Posterior vena cava (tissue), 2 donors: ENCODE data around the gene CNDP1. TPM values are rescaled to one million over a fixed set of nuclear protein-coding genes. Genes with fewer than 3 reads are reported as not detected.
A peak's percentile ranks its signal among the peaks of the same experiment; 100 is the strongest.
"Not testable (repeated sequence)": the region's sequence is repeated elsewhere in the genome, so short reads cannot be mapped to it uniquely, and the experiment has no call there.

Experiments used
- DNase-seq: peaks from one replicate; pipeline ENCODE4 v3.0.0-alpha.2; 2020; ENCODE audit warnings: low spot score
- intact Hi-C, 2 donors: fragments of 100-400 bp; cut with DNase I; formaldehyde crosslinking; loops; one replicate each; pipeline versions ENCODE4 v1.14.1 to v1.14.2; 2022 to 2023
- long read RNA-seq, 2 donors: library from polyadenylated mRNA; unstranded; transcript quantifications; one replicate each; pipeline ENCODE4 v2.0.0, GENCODE V29; 2020 to 2021
- total RNA-seq, 2 donors: library from RNA; stranded (reverse); fragmentation: NEBNext Ultra II Directional; extraction: Animal tissue kit (Norgen Biotek cat#: 25700); gene quantifications; one replicate each; pipeline ENCODE4 v1.2.1, GENCODE V29; 2021
- donor health status: DM: yes; HTN: yes; CAD: no.
- donor health status: DM: yes; HTN: yes; CAD: no.

CNDP1 gene, protein sequence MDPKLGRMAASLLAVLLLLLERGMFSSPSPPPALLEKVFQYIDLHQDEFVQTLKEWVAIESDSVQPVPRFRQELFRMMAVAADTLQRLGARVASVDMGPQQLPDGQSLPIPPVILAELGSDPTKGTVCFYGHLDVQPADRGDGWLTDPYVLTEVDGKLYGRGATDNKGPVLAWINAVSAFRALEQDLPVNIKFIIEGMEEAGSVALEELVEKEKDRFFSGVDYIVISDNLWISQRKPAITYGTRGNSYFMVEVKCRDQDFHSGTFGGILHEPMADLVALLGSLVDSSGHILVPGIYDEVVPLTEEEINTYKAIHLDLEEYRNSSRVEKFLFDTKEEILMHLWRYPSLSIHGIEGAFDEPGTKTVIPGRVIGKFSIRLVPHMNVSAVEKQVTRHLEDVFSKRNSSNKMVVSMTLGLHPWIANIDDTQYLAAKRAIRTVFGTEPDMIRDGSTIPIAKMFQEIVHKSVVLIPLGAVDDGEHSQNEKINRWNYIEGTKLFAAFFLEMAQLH
- under 1 TPM in 1 of 2 donors, not detected in 1; 0.19 TPM for total RNA-seq
- long read RNA-seq, donor 1 = 0 reads
- long read RNA-seq, donor 2 = 0 reads

DNA sequence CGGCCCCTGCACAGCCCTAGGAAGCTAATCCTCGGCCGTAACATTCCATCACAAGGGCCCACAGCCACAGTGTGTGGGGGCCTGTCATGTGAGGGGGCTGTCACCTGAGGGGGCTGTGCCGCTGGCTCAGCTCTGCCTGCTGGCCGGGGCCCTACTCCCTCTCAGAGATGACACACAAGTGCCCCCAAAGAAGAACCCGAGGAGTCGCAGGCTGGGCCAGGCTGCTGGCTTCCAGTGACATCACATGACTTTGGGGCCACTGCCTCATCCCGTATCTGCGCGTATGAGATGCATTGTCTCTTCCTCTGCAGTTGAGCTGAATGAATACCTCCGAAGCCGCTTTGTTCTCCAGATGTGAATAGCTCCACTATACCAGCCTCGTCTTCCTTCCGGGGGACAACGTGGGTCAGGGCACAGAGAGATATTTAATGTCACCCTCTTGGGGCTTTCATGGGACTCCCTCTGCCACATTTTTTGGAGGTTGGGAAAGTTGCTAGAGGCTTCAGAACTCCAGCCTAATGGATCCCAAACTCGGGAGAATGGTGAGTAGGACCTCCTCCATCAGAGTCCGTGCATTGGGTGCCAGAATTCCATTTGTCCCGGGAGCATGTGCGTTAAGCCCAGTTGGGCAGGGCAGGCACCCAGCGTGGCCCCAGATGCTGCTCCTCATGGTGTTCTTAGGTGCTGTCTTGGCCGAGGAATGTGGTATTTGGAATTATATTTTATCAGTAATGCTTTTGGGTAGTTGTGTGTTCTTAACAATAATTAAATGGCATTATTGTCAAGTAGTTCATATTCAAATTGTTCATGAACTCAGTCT, at the start of gene CNDP1:
CNDP1 (plus strand) TSS at position 351 of the 820 bp plus-strand sequence; CDS start at position 519, 168 bp downstream.
- DNase-seq = peak; percentile 50
- intact Hi-C loops = no loop called here

DNA sequence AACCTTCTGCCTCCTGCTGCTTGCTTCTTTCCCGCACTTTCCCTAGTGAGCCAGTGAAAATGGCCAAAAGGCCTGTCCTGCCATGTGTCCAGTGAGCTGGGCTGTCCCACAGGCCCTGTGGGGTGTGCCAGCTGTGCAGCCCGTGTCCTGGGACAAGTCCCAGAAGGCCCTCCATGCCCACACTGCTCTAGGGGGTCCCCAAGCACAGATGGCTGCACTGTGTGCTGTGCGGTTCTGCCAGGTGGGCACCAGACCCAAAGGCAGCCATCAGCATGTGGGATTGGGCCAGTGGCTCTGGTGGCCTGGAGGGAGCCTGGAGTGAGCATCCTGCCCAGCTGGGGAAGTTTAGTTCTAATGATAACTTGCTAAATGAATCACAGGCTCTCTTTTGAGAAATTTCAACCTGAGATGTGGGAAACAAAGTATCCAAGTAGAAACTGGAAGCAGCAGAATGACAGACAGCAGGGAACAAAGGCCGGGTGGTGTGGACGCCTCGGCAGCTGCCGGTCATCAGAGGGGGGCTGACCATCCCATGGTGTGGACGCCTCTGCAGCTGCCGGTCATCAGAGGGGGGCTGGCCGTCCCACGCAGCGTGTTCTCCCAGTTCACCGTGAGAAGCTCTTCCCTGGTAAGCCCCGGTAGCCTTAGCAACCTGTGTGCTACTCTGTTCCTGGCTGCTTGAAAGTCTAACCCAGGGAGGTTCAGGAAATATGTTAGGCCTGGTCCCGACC, 48.0 kb upstream of the CNDP1 start:
- intact Hi-C loops = no loop called here
- no peak for DNase-seq

DNA sequence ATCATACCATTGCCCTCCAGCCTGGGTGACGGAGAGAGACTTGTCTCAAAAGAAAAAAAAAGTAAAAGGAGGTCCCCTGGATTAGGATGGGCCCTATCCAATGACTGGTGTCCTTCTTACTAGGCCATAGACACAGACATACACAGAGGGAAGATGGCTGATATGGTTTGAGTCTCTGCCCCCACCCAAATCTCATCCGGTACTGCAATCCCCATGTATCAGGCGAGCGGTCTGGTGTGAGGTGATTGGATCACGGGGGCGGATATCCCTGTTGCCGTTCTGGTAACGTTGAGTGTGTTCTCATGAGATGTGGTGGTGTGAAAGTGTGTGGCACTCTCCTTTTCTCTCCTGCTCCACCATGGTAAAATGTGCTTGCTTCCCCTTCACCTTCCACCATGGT, 45.9 kb upstream of the CNDP1 start:
- intact Hi-C loops = no loop called here
- no peak for DNase-seq

DNA sequence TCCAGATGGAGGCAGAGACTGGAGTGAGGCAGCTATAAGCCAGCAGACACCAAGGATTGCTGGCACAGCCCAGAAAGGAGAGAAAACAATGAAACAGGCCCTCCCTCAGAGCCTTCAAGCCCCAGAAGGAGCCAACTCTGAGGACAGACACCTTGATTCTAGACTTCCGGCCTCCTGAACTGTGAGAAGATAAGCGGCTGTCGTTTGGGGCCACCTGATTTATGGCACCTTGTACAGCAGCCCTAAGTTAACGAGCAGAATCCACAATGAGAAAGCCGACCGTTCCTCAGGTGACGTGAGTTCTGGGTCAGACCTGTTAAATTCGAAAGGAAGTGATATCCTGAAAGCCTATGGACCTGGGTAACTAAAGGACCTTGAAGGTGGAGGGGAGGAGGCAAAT, 45.4 kb upstream of the CNDP1 start:
- DNase-seq = no peak
- intact Hi-C loops = no loop called here

DNA sequence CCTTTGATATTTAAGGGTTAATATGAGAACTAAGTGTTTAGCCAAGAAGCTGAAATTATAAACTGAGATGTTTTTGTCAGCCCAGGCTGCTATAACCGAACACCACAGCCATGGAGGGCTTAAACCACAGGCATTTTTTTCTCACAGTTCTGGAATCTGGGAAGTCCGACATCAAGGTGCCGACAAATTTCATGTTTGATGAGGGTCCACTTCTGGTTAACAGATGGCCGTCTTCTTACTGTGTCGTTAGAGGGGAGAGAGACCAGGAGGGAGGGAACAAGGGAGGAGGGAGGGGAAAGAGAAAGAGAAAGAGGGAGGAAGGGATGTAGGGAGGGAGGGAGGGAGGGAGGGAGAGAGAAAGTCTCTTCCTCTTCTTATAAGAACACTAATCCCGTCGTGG, 44.6 kb upstream of the CNDP1 start:
- no peak for DNase-seq
- intact Hi-C loops = no loop called here

DNA sequence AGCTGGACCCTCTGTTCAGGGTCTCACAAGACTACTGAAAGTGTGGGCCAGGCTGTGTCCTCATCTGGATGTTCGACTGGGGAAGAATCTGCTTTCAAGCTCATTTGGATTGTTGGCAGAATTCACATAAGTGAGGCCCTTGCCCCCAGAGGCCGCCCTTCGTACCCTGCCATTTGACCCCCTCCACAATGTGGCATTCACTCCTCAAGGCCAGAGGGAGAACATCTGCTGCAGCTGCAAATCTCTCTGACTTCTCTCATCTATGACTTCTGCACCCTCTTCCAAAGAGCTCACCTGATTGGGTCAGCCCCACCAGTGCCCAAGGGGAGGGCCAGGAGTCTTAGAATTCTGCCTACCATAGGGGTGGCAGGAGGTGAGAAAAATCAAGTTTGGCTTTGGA, 42.0 kb upstream of the CNDP1 start:
- no peak for DNase-seq
- intact Hi-C loops = no loop called here

DNA sequence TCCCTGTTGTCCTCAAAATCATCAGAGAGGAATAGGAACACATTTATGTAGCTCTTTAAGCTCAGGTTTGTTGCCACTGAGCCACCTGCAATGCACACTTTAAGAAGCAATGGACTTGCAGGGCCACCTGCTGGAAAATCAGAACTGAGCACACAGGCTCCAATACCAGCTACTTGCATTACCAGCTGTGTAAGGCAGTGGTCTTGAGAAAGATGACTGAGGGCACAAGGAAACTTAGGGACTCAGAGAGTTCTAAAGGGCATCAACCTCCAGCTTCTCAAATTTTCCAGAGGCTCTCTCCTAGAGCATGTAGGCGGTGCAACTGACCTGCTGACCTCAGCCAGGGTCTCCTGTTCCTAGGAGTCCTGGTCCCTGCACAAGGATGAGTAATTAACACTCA, 40.6 kb upstream of the CNDP1 start:
- intact Hi-C loops = no loop called here

DNA sequence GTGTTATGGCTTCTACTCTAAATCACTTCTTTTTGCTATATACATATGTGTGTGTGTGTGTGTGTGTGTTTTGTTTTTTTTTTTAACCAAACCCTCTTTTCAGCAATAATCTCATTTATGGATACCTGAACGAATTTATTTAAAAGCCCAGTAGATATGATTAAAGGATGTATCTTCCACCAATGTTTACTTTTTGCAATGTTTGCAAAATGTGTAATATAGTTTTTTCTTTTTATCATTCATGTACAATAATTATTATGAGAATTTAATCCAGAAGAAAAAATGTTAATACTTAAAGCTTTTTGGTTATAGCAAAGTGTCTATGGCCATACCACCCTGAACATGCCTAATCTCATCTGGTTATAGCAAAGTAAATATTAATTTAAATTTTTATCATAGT, 39.8 kb upstream of the CNDP1 start:
- no peak for DNase-seq
- intact Hi-C loops = no loop called here

More for the DNA sequence above, 40.6 kb upstream of the CNDP1 start:
- peak; percentile 52 for DNase-seq

DNA sequence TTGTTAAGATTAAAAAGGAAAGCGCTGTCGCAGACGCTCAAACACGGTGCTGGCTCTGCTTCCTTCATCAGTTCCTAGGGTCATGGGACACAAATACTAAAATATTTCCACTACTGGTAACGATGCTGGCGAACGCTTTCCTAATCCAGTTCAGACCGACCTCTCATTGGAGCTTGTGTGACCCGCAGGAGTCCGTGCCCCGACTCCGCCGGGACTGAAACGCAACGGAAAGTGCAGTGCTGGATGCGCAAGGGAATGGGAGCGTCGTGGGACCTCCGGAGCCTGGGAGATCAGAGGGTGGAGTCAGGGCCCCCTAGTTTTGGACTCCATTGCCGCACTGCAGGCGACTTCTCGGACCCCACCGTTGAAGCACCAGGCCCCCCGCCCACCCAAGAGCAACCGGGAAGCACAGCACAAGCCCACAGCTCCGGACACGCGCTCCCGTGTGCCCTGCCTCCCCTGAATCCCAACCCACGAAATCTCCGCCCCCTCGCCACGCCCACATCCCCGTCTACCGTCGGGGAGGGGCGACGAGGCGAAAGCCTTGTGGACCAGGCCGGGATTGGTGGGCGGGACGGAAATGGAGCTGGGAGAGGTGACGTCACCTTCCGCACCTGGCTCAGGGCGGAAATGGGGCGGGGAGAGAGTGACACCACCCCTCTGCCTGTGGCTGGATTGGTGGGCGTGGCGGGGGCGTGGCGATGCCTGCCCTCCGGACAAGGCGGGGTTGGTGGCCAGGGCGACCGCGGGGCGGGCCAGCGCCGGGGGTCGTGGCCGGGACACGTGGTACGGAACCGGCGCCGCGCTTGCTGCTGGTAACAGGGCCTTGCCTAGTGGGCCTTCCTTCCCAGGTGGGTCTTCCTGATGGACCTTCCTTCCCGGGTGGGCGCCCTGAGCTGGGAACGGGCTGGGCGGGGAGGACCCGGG, 38.5 kb upstream of the CNDP1 start, which contains the start of gene CNDP2:
CNDP2 (plus strand) TSS at position 783 of the 927 bp plus-strand sequence. CDS start 3,611 bp downstream, outside the sequence.
- intact Hi-C loops = loop anchor here in 1 of 2 donors (5.0 kb wide), 1 partner anchor 101 kb away; the partner anchor contains the start of gene ZNF407
- peak; percentile 100 for DNase-seq

DNA sequence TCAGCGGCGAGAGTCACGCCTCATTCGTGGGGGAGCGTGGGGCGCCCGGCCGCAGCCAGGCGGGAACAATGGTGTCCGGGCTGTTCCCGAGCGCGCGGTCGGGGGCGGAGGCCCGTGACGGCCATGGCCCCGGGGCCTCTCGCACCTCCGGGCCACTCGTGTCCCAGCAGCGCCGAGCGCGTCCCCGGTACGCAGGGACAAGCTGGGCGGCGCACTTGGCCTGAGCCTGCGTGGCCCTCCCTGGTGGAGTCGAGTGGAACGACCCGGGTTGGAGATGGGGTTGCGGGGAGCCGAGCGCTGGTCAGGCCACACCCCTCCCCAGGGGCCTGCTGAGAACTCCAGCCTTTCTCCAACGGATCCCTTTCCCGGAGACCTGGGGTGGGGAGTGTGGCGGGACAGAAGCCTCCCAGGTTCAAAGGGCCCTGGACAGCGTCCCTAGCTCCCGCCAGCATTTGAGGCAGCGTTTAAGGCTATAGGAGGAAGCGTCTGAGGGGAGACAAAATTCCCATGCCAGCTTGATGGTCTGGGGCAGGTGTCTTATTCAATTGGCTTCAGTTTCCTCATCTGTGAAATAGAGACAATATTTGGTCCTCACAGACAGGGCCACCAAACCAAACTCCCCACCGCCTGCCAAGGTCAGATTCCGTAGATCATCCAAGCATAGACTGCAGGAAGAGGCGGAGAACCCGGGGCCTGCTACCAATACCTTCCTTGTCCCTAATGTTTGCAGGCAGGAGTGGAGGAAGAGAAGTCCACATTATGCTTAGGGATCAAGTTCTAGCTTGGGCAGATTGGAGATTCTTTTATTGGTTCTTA, 37.6 kb upstream of the CNDP1 start:
- peak; percentile 86 for DNase-seq
- intact Hi-C loops = loop anchor here in 1 of 2 donors (5.0 kb wide), 1 partner anchor 101 kb away; the partner anchor contains the start of gene ZNF407

DNA sequence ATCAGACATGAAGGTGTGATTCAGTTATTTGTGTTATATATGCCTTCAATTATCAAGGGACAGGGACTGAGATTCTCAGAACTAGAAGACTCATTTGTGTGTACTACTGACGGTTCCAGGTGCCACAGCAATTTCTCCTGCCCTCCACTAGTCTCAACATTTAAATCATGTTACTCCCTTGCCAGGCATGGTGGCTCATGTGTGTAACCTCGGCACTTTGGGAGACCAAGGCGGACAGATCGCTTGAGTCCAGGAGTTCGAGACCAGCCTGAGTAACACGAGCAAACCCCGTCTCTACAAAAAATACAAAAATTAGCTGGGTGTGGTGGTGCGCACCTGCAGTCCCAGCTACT, 37.0 kb upstream of the CNDP1 start:
- no peak for DNase-seq
- intact Hi-C loops = loop anchor here in 1 of 2 donors (5.0 kb wide), 1 partner anchor 100 kb away; the partner anchor contains the start of gene ZNF407

DNA sequence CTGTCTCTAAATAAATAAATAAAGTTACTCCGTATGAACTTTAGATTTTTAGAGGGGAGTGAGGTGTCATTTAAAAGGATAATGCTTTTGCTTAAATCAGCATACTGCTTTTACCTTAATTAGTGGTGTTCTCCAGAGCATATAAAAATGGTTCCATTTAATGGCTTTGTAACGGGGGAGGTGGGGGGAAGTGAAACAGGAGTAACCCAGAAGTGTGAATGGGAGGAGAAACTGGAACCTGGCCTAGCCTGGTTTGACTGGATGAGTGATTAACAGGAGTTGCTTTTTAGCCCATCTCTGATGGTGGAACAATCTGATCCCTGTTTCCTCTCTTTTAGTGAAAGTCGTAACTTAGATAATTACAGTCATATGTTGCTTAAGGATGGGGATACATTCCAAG, 36.5 kb upstream of the CNDP1 start:
- intact Hi-C loops = loop anchor here in 1 of 2 donors (5.0 kb wide), 1 partner anchor 100 kb away; the partner anchor contains the start of gene ZNF407

DNA sequence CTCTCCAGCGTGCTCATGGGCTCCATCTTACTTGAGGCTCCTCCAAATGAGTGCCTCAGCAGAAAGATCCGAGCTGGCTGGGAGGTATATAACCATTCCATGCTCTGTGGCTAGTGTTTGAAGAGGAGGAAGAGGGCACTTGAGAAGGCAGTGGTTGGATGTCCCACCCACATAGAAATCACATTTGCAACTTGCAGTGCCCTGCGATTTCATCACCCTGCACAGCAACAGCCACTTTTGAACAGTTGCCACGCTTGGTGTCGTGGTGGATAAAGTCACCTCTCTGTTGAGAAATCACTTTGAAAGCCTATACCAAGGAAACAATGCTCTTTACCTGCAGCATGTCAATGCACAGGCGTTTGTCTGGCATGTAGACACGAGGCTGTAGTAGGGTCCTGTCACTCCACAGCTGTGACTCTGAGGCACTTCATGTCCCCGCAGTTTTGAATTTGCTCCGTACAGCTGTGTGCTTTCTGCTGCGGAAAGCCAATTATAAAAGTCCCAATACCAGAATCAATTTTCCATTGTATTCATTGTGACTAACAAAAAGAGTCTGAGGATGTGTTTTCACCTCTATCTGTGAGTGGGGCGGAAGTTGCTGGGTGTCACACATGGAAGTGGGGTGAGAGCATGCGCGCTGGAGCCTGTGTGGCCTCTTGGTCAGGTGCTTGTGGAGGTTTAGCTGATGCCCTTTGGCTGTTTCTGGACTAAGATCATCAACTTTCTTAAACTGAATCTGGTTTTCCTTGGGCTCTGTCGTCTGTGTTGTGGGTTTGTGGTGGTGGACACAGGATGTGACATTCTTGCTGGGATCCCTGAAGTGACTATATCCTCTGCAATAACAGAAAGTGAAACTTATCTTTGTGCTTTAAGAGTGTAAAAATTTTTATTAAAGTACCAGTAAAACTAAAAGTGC, 35.3 kb upstream of the CNDP1 start:
- DNase-seq = peak; percentile 87
- intact Hi-C loops = loop anchor here in 1 of 2 donors (5.0 kb wide), 1 partner anchor 98 kb away; the partner anchor contains the start of gene ZNF407

More for the DNA sequence above, 36.5 kb upstream of the CNDP1 start:
- no peak for DNase-seq

DNA sequence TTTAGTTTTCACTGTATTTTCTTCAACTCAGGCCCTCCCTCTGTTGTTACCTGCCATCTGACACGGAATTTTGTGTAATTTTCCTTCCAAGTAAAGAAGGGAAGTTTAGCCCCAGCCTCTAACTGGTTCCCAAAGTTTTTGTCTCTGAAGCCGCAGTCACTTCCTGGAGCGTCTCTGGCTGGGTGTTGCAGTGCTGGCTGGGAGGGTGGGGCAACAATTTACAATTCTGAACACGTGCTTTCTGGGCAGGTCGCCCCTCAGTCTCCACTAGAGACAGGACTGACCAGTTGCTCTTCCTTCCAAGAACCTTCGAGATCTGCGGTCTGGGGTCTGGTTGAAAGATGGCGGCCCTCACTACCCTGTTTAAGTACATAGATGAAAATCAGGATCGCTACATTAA, 34.7 kb upstream of the CNDP1 start:
- peak; percentile 92 for DNase-seq
- intact Hi-C loops = loop anchor here in 1 of 2 donors (5.0 kb wide), 1 partner anchor 98 kb away; the partner anchor contains the start of gene ZNF407

DNA sequence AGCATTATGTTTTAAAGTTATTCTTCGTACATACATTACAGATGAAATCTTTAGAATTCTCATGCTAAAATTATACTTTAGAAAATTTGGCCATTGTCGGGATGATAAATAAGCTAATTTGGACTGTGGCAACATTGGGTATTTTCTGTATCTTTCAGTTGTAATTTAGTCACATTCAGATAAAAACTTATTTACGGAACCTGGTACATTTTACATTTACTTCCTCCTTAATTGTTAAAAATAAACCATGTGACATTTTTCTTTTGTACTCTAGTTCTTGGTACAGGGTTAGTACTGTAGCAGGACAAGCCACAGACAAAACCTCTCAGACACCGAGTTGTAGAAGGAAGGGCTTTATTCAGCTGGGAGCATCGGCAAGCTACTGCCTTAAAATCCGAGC, 33.9 kb upstream of the CNDP1 start:
- DNase-seq = no peak
- intact Hi-C loops = no loop called here

DNA sequence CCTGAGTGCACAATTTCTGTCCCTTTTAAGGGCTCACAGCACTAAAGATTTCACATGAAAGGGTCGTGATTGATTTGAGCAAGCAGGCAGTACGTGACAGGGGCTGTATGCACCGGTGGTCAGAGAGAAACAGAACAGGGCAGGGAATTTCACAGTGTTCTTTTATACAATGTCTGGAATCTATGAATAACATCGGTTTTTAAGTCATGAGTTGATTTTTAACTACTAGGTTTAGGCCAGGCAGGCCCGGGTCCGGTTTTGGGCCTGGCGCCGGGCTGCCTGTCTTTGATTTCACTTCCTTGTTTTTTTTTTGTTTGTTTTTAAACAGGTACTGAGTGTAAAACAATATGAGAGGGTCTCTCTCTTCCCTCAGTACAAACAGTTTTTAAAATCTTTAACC, 33.5 kb upstream of the CNDP1 start:
- DNase-seq = peak; percentile 24
- intact Hi-C loops = not testable (repeated sequence)
